Esophagus muscularis mucosa (tissue), 4 donors: Measurements from ENCODE around the gene CYB5R3. TPM values are rescaled to one million over a fixed set of nuclear protein-coding genes. Genes with fewer than 3 reads are reported as not detected.
"Not testable (repeated sequence)": the region's sequence is repeated elsewhere in the genome, so short reads cannot be mapped to it uniquely, and the experiment has no call there.

Source experiments
- DNase-seq: peaks from one replicate; pipeline ENCODE4 v3.0.0-alpha.2; 2017; ENCODE audit errors: extremely low spot score
- H3K27ac ChIP-seq, 4 donors: fragments of 200-600 bp; sonication (generic); replicated peaks in 1 of 4; 1 replicate in 3 of 4; 2 replicates in 1 of 4; pipeline ENCODE4 v1.5.1; 2016 to 2019; ENCODE audit warnings: mild to moderate bottlenecking in 1 of 4
- H3K27me3 ChIP-seq, 4 donors: fragments of 200-600 bp; sonication (generic); one replicate each; pipeline versions ENCODE4 v1.5.1 to v1.6.0; 2016 to 2019
- H3K36me3 ChIP-seq, 4 donors: fragments of 200-600 bp; sonication (generic); one replicate each; pipeline ENCODE4 v1.5.1; 2016 to 2019
- H3K4me1 ChIP-seq, 4 donors: fragments of 200-600 bp; sonication (generic); one replicate each; pipeline ENCODE4 v1.5.1; 2016 to 2019
- H3K4me3 ChIP-seq, 4 donors: fragments of 200-600 bp; sonication (generic); 1 replicate in 2 of 4; 2 replicates in 2 of 4; pipeline ENCODE4 v1.5.1; 2016 to 2019; ENCODE audit warnings: mild to moderate bottlenecking in 4 of 4, moderate library complexity in 1 of 4
- H3K9me3 ChIP-seq, 4 donors: fragments of 200-600 bp; sonication (generic); 1 replicate in 3 of 4; 2 replicates in 1 of 4; pipeline ENCODE4 v1.5.1; 2016 to 2019
- EP300 ChIP-seq: sonication (generic); formaldehyde crosslinking; IDR thresholded peaks from one replicate; pipeline ENCODE4 v1.6.1; 2017; ENCODE audit warnings: antibody characterized with exemption
- POLR2A ChIP-seq: fragments of 450-650 bp; IDR thresholded peaks from one replicate; pipeline ENCODE4 v1.6.1; 2017; ENCODE audit warnings: antibody characterized with exemption, moderate library complexity, mild to moderate bottlenecking, low read depth
- POLR2AphosphoS5 ChIP-seq, 2 donors: sonication (generic); formaldehyde crosslinking; IDR thresholded peaks; one replicate each; pipeline ENCODE4 v1.6.1; 2017; ENCODE audit warnings: antibody characterized with exemption in 2 of 2
- WGBS: methylation state at CpG from one replicate; pipeline ENCODE4 v1.1.5; 2018; 5-methylcytosine and 5-hydroxymethylcytosine counted together
- intact Hi-C: fragments of 100-400 bp; cut with DNase I; formaldehyde crosslinking; loops from one replicate; pipeline ENCODE4 v1.15.1; 2023
- total RNA-seq, 4 donors: library from RNA; depleted of rRNA; stranded (reverse); fragments of >200 nt; gene quantifications; one replicate each; pipeline versions ENCODE4 v1.1.0 to v1.2.1, GENCODE V29; 2016
- TF ChIP-seq, protein P1 (sequence below), 3 experiments: fragments of 200-600 bp in 2 of 3; fragments of 450-650 bp in 1 of 3; sonication (generic) in 2 of 3; IDR thresholded peaks; one replicate each; pipeline ENCODE4 v1.5.1; 2017 to 2019; ENCODE audit warnings: antibody characterized with exemption in 3 of 3, mild to moderate bottlenecking in 2 of 3, moderate library complexity in 1 of 3

Gene CYB5R3
- total RNA-seq, 4 donors from 2014 or later: 154 to 287 (median 221) TPM

- TF ChIP-seq, protein P1, sequence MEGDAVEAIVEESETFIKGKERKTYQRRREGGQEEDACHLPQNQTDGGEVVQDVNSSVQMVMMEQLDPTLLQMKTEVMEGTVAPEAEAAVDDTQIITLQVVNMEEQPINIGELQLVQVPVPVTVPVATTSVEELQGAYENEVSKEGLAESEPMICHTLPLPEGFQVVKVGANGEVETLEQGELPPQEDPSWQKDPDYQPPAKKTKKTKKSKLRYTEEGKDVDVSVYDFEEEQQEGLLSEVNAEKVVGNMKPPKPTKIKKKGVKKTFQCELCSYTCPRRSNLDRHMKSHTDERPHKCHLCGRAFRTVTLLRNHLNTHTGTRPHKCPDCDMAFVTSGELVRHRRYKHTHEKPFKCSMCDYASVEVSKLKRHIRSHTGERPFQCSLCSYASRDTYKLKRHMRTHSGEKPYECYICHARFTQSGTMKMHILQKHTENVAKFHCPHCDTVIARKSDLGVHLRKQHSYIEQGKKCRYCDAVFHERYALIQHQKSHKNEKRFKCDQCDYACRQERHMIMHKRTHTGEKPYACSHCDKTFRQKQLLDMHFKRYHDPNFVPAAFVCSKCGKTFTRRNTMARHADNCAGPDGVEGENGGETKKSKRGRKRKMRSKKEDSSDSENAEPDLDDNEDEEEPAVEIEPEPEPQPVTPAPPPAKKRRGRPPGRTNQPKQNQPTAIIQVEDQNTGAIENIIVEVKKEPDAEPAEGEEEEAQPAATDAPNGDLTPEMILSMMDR (IDR thresholded peaks at IDR 0.05): no peak
- no peak for TF ChIP-seq POLR2AphosphoS5 (IDR thresholded peaks at IDR 0.05)
- no peak for DNase-seq
- Histone ChIP-seq H3K36me3 (peaks cover 0 to 35% (median 21%) of the 10 kb centered on the region in 4 donors), H3K9me3 (no peaks in the 10 kb centered on the region), H3K4me3 (peak overlapping the region in 2 of 4 donors; percentile 19 to 34), H3K27ac (peak overlapping the region; percentile 38 to 74 (median 58)), H3K27me3 (no peaks in the 10 kb centered on the region), H3K4me1 (peaks cover 75 to 90% (median 88%) of the 10 kb centered on the region in 4 donors)
- WGBS: 61% methylated on average over 11 of the region's 11 CpGs
- intact Hi-C loops: no loop called here
These were observed 40.9 kb downstream of the CYB5R3 start for GRCh38 chr22:42608136-42608822.

DNA sequence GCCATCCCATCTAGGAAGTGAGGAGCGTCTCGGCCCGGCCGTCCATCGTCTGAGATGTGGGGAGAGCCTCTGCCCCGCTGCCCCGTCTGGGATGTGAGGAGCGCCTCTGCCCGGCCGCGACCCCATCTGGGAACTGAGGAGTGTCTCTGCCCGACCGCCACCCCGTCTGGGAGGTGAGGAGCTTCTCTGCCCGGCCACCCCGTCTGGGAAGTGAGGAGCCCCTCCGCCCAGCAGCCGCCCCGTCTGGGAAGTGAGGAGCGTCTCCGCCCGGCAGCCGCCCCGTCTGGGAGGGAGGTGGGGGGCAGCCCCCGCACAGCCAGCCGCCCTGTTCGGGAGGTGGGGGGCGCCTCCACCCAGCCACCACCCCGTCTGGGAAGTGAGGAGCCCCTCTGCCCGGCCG, 41.6 kb downstream of the CYB5R3 start:
- H3K9me3 ChIP-seq, H3K27me3 ChIP-seq, DNase-seq, intact Hi-C loops, H3K4me3 ChIP-seq: not testable (repeated sequence)
- Histone ChIP-seq H3K4me1 (peaks cover 69 to 85% (median 82%) of the 10 kb centered on the region in 4 donors), H3K27ac (peak overlapping the region in 3 of 4 donors; percentile 38 to 74 (median 50)), H3K36me3 (peaks cover 4 to 39% (median 25%) of the 10 kb centered on the region in 4 donors)
- 81% methylated on average over 9 of the region's 31 CpGs for WGBS

GRCh38 chr22:42604403-42604802, 44.8 kb downstream of the CYB5R3 start:
- DNase-seq: no peak
- H3K4me1 ChIP-seq: peaks cover 37 to 53% (median 50%) of the 10 kb centered on the region in 4 donors
- WGBS: 40% methylated on average over 3 of the region's 3 CpGs
- TF ChIP-seq, protein P1 (IDR thresholded peaks at IDR 0.05): no peak
- no peak for TF ChIP-seq POLR2AphosphoS5 (IDR thresholded peaks at IDR 0.05)
- TF ChIP-seq EP300: no peak
- no peak for TF ChIP-seq POLR2A
- intact Hi-C loops: no loop called here
- H3K27me3 ChIP-seq: no peaks in the 10 kb centered on the region
- H3K27ac ChIP-seq: no peak overlapping the region
- no peak overlapping the region for H3K4me3 ChIP-seq
- H3K9me3 ChIP-seq: no peaks in the 10 kb centered on the region
- H3K36me3 ChIP-seq: peaks cover 32 to 63% (median 48%) of the 10 kb centered on the region in 4 donors

DNA sequence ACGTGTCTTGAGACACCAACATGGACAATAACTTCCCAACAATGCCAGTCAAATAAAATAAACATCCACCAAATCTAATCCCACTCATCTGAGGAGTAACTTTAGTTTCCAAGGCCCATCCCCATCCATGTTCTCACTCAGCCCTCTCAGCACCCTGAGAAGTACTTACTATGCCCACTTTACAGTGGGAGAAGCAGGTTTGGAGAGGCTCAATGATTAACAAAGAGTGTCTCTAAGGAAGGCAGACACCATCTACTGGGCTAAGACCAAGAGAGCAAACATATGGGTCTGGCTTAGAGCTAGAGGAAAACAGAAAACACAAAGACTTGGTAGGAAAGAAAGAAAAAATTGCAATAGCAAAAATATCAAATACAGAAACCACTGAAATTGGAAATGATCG, 45.8 kb downstream of the CYB5R3 start:
- WGBS: 92% methylated on average over 2 of the region's 2 CpGs
- TF ChIP-seq, protein P1 (IDR thresholded peaks at IDR 0.05): no peak
- TF ChIP-seq EP300 (no peak), POLR2AphosphoS5 (IDR thresholded peaks at IDR 0.05) (no peak), POLR2A (no peak)
- Histone ChIP-seq H3K27me3 (no peaks in the 10 kb centered on the region), H3K9me3 (no peaks in the 10 kb centered on the region), H3K36me3 (peaks cover 41 to 65% (median 57%) of the 10 kb centered on the region in 4 donors), H3K4me3 (no peak overlapping the region), H3K4me1 (peaks cover 28 to 43% (median 40%) of the 10 kb centered on the region in 4 donors), H3K27ac (no peak overlapping the region)
- DNase-seq: no peak
- intact Hi-C loops: no loop called here

- no peak for DNase-seq
- H3K4me1 ChIP-seq: peaks cover 26 to 37% (median 32%) of the 10 kb centered on the region in 4 donors
- 69% methylated on average over 2 of the region's 2 CpGs for WGBS
- peaks cover 43 to 70% (median 64%) of the 10 kb centered on the region in 4 donors for H3K36me3 ChIP-seq
- H3K27me3 ChIP-seq: no peaks in the 10 kb centered on the region
- intact Hi-C loops: no loop called here
- H3K4me3 ChIP-seq: no peak overlapping the region
- no peak overlapping the region for H3K27ac ChIP-seq
- H3K9me3 ChIP-seq: no peaks in the 10 kb centered on the region
- TF ChIP-seq, protein P1 (IDR thresholded peaks at IDR 0.05): no peak
These were observed 46.7 kb downstream of the CYB5R3 start for GRCh38 chr22:42602470-42602869.
